WTC11 (cell line): ENCODE measurements around the gene NFATC2IP. TPM values are rescaled to one million over a fixed set of nuclear protein-coding genes. Genes with fewer than 3 reads are reported as not detected.
A peak's percentile ranks its signal among the peaks of the same experiment; 100 is the strongest.

Experiments used
- ATAC-seq: fragments of 200-7000 bp; cut with Tn5 transposase; 2 replicates; pipeline ENCODE4 v1.10.0; 2021; ENCODE audit warnings: mild to moderate bottlenecking, moderate library complexity
- CTCF ChIA-PET: fragments of 300-600 bp; sonication (Branson Sonifier 250); formaldehyde crosslinking; loops from one replicate; lab custom pipeline; 2021; ENCODE audit warnings: antibody characterized with exemption; lab: Charles Lee
- POLR2A ChIA-PET: fragments of 350-600 bp; sonication (Branson Sonifier 250); formaldehyde crosslinking; loops from one replicate; lab custom pipeline; 2021; ENCODE audit warnings: antibody characterized with exemption; lab: Charles Lee
- DNase-seq: peaks from one replicate; pipeline ENCODE4 v3.0.0; 2021; ENCODE audit warnings: low spot score
- H3K27ac Mint-ChIP-seq: 2 replicates; pipeline ENCODE4 v1.8.0; 2021; ENCODE audit warnings: mixed read lengths
- H3K27me3 Mint-ChIP-seq: 2 replicates; pipeline ENCODE4 v1.8.0; 2021; ENCODE audit warnings: low read depth, mild to moderate bottlenecking, moderate library complexity, mixed read lengths
- H3K36me3 Mint-ChIP-seq: 2 replicates; pipeline ENCODE4 v1.8.0; 2021; ENCODE audit warnings: mixed read lengths
- H3K4me1 Mint-ChIP-seq: 2 replicates; pipeline ENCODE4 v1.8.0; 2022; ENCODE audit warnings: mixed read lengths
- H3K4me3 Mint-ChIP-seq: 2 replicates; pipeline ENCODE4 v1.8.0; 2021; ENCODE audit warnings: mild to moderate bottlenecking, moderate library complexity, mixed read lengths
- H3K9me3 Mint-ChIP-seq: 2 replicates; pipeline ENCODE4 v1.8.0; 2021; ENCODE audit warnings: mixed read lengths
- AR ChIP-seq: fragments of 250-450 bp; sonication (Bioruptor Pico); IDR thresholded peaks from 2 replicates; pipeline ENCODE4 v1.9.0; 2021; ENCODE audit warnings: mild to moderate bottlenecking
- ATF1 ChIP-seq: sonication (generic); formaldehyde crosslinking; IDR thresholded peaks from 2 replicates; pipeline ENCODE4 v1.8.1; 2023; ENCODE audit warnings: mild to moderate bottlenecking, moderate library complexity, missing genetic modification reagents
- CBFB ChIP-seq: sonication (generic); formaldehyde crosslinking; IDR thresholded peaks from 2 replicates; pipeline ENCODE4 v1.8.1; 2022; ENCODE audit warnings: mild to moderate bottlenecking, low read depth, missing genetic modification reagents
- HMGA2 ChIP-seq: fragments of 250-450 bp; sonication (Bioruptor Pico); IDR thresholded peaks from 2 replicates; pipeline ENCODE4 v1.4.0; 2021; ENCODE audit warnings: mild to moderate bottlenecking, moderate library complexity
- MAX ChIP-seq: sonication (generic); formaldehyde crosslinking; IDR thresholded peaks from 2 replicates; pipeline ENCODE4 v1.8.0; 2022; ENCODE audit warnings: mild to moderate bottlenecking, missing genetic modification reagents
- NR1H2 ChIP-seq: sonication (generic); formaldehyde crosslinking; IDR thresholded peaks from 2 replicates; pipeline ENCODE4 v1.9.0; 2021; ENCODE audit warnings: mild to moderate bottlenecking, moderate library complexity, missing genetic modification reagents
- NR2C2 ChIP-seq: sonication (generic); formaldehyde crosslinking; IDR thresholded peaks from 2 replicates; pipeline ENCODE4 v1.8.0; 2022; ENCODE audit warnings: mild to moderate bottlenecking, missing genetic modification reagents
- RELA ChIP-seq: sonication (generic); formaldehyde crosslinking; IDR thresholded peaks from 2 replicates; pipeline ENCODE4 v1.8.1; 2022; ENCODE audit warnings: missing genetic modification reagents, mild to moderate bottlenecking, borderline replicate concordance
- SMAD3 ChIP-seq: sonication (generic); formaldehyde crosslinking; IDR thresholded peaks from 2 replicates; pipeline ENCODE4 v1.8.0; 2022; ENCODE audit warnings: missing genetic modification reagents, mild to moderate bottlenecking, borderline replicate concordance
- SOX15 ChIP-seq: fragments of 250-450 bp; sonication (Bioruptor Pico); IDR thresholded peaks from 2 replicates; pipeline ENCODE4 v1.9.0; 2021; ENCODE audit warnings: mild to moderate bottlenecking
- SP1 ChIP-seq: sonication (generic); formaldehyde crosslinking; conservative IDR thresholded peaks from 2 replicates; pipeline ENCODE4 v1.8.1; 2022; ENCODE audit warnings: missing genetic modification reagents
- TCF7 ChIP-seq: sonication (generic); formaldehyde crosslinking; IDR thresholded peaks from 2 replicates; pipeline ENCODE4 v1.8.0; 2022; ENCODE audit warnings: mild to moderate bottlenecking, low read depth, missing genetic modification reagents, moderate library complexity
- ZNF281 ChIP-seq: sonication (generic); formaldehyde crosslinking; IDR thresholded peaks from 2 replicates; pipeline ENCODE4 v1.8.0; 2023; ENCODE audit warnings: mild to moderate bottlenecking, missing genetic modification reagents
- total RNA-seq: library from RNA; stranded (reverse); gene quantifications from 3 replicates; pipeline ENCODE4 v1.2.3, GENCODE V29; 2021
- TF ChIP-seq, protein P1 (sequence below): sonication (generic); formaldehyde crosslinking; conservative IDR thresholded peaks from 2 replicates; pipeline ENCODE4 v1.8.1; 2022; ENCODE audit warnings: mild to moderate bottlenecking, missing genetic modification reagents
- TF ChIP-seq, protein P2 (sequence below): sonication (generic); formaldehyde crosslinking; IDR thresholded peaks from 2 replicates; pipeline ENCODE4 v1.8.1; 2022; ENCODE audit warnings: low read depth, mild to moderate bottlenecking, moderate library complexity, missing genetic modification reagents, borderline replicate concordance
- TF ChIP-seq, protein P3 (sequence below): fragments of 250-450 bp; sonication (Bioruptor Pico); IDR thresholded peaks from 2 replicates; pipeline ENCODE4 v2.1.2; 2022; ENCODE audit warnings: mild to moderate bottlenecking, moderate library complexity
- TF ChIP-seq, protein P4 (sequence below): sonication (generic); formaldehyde crosslinking; IDR thresholded peaks from 2 replicates; pipeline ENCODE4 v1.8.0; 2023; ENCODE audit warnings: missing genetic modification reagents, mild to moderate bottlenecking, borderline replicate concordance

NFATC2IP gene
- total RNA-seq, 1 experiment from 2014 or later = 66.6 TPM

GRCh38 chr16:28931801-28932225 is 18.9 kb upstream of the NFATC2IP start, which contains the start of gene CD19:
Gene CD19, plus strand, starts transcription at chr16:28931971. Its CDS starts 30 bp downstream, at chr16:28932001.
- peak within 1 kb of the TSS; percentile 76 for H3K27ac Mint-ChIP-seq
- H3K4me3 Mint-ChIP-seq = no peak within 1 kb of the TSS
- CTCF ChIA-PET = interaction anchor here (1.7 kb wide), 1 partner anchor 13 kb away, joined by 10 read pairs; no protein-coding TSS in a partner anchor

DNA sequence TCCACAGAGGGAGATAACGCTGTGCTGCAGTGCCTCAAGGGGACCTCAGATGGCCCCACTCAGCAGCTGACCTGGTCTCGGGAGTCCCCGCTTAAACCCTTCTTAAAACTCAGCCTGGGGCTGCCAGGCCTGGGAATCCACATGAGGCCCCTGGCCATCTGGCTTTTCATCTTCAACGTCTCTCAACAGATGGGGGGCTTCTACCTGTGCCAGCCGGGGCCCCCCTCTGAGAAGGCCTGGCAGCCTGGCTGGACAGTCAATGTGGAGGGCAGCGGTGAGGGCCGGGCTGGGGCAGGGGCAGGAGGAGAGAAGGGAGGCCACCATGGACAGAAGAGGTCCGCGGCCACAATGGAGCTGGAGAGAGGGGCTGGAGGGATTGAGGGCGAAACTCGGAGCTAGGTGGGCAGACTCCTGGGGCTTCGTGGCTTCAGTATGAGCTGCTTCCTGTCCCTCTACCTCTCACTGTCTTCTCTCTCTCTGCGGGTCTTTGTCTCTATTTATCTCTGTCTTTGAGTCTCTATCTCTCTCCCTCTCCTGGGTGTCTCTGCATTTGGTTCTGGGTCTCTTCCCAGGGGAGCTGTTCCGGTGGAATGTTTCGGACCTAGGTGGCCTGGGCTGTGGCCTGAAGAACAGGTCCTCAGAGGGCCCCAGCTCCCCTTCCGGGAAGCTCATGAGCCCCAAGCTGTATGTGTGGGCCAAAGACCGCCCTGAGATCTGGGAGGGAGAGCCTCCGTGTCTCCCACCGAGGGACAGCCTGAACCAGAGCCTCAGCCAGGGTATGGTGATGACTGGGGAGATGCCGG is 18.2 kb upstream of the NFATC2IP start:
- Mint-ChIP-seq H3K4me1 (peaks cover 8% of the 10 kb centered on the region), H3K27me3 (peaks cover 14% of the 10 kb centered on the region), H3K36me3 (no peaks in the 10 kb centered on the region), H3K27ac (peak overlapping the region; percentile 76; the same call in 1 of the 2 replicates), H3K4me3 (no peak overlapping the region), H3K9me3 (no peaks in the 10 kb centered on the region)
- ChIA-PET POLR2A (interaction anchor here (0.5 kb wide), 1 partner anchor 9 kb away, joined by 4 read pairs; no protein-coding TSS in a partner anchor), CTCF (interaction anchor here (0.6 to 1.7 kb wide), 4 partner anchors 8 to 21 kb away, joined by 3 to 10 read pairs (median 4); partner anchors contain the start of gene RABEP2)
- ATAC-seq (no peak), DNase-seq (no peak)
- TF ChIP-seq SMAD3 = no peak
- no peak for TF ChIP-seq ZNF281 (CRISPR knock-in tag)
- no peak for TF ChIP-seq ATF1 (CRISPR knock-in tag)
- TF ChIP-seq, protein P1, sequence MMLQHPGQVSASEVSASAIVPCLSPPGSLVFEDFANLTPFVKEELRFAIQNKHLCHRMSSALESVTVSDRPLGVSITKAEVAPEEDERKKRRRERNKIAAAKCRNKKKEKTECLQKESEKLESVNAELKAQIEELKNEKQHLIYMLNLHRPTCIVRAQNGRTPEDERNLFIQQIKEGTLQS = no peak
- TF ChIP-seq MAX = no peak
- TF ChIP-seq AR (CRISPR knock-in tag) = no peak
- TF ChIP-seq, protein P2, sequence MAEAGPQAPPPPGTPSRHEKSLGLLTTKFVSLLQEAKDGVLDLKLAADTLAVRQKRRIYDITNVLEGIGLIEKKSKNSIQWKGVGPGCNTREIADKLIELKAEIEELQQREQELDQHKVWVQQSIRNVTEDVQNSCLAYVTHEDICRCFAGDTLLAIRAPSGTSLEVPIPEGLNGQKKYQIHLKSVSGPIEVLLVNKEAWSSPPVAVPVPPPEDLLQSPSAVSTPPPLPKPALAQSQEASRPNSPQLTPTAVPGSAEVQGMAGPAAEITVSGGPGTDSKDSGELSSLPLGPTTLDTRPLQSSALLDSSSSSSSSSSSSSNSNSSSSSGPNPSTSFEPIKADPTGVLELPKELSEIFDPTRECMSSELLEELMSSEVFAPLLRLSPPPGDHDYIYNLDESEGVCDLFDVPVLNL (CRISPR knock-in tag) = no peak
- no peak for TF ChIP-seq TCF7 (CRISPR knock-in tag)

More at GRCh38 chr16:28931801-28932225, 18.9 kb upstream of the NFATC2IP start, which contains the start of gene CD19:
- TF ChIP-seq RELA (CRISPR knock-in tag) (no peak), NR2C2 (CRISPR knock-in tag) (no peak), HMGA2 (CRISPR knock-in tag) (no peak), CBFB (CRISPR knock-in tag) (no peak), SOX15 (CRISPR knock-in tag) (no peak), SP1 (no peak), NR1H2 (CRISPR knock-in tag) (no peak)
- TF ChIP-seq, protein P3, sequence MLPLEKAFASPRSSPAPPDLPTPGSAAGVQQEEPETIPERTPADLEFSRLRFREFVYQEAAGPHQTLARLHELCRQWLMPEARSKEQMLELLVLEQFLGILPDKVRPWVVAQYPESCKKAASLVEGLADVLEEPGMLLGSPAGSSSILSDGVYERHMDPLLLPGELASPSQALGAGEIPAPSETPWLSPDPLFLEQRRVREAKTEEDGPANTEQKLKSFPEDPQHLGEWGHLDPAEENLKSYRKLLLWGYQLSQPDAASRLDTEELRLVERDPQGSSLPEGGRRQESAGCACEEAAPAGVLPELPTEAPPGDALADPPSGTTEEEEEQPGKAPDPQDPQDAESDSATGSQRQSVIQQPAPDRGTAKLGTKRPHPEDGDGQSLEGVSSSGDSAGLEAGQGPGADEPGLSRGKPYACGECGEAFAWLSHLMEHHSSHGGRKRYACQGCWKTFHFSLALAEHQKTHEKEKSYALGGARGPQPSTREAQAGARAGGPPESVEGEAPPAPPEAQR (CRISPR knock-in tag) = no peak
- TF ChIP-seq, protein P4, sequence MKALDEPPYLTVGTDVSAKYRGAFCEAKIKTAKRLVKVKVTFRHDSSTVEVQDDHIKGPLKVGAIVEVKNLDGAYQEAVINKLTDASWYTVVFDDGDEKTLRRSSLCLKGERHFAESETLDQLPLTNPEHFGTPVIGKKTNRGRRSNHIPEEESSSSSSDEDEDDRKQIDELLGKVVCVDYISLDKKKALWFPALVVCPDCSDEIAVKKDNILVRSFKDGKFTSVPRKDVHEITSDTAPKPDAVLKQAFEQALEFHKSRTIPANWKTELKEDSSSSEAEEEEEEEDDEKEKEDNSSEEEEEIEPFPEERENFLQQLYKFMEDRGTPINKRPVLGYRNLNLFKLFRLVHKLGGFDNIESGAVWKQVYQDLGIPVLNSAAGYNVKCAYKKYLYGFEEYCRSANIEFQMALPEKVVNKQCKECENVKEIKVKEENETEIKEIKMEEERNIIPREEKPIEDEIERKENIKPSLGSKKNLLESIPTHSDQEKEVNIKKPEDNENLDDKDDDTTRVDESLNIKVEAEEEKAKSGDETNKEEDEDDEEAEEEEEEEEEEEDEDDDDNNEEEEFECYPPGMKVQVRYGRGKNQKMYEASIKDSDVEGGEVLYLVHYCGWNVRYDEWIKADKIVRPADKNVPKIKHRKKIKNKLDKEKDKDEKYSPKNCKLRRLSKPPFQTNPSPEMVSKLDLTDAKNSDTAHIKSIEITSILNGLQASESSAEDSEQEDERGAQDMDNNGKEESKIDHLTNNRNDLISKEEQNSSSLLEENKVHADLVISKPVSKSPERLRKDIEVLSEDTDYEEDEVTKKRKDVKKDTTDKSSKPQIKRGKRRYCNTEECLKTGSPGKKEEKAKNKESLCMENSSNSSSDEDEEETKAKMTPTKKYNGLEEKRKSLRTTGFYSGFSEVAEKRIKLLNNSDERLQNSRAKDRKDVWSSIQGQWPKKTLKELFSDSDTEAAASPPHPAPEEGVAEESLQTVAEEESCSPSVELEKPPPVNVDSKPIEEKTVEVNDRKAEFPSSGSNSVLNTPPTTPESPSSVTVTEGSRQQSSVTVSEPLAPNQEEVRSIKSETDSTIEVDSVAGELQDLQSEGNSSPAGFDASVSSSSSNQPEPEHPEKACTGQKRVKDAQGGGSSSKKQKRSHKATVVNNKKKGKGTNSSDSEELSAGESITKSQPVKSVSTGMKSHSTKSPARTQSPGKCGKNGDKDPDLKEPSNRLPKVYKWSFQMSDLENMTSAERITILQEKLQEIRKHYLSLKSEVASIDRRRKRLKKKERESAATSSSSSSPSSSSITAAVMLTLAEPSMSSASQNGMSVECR (CRISPR knock-in tag) = no peak
- Mint-ChIP-seq H3K36me3 (no peaks in the 10 kb centered on the region), H3K4me1 (peaks cover 8% of the 10 kb centered on the region), H3K27me3 (peaks cover 14% of the 10 kb centered on the region), H3K9me3 (no peaks in the 10 kb centered on the region)
- no peak for ATAC-seq
- DNase-seq = no peak
- POLR2A ChIA-PET = no interaction called here
